ENCODE data around the gene TRMT112.

The TRMT112 gene

GRCh38 chr11:64356498-64357411 lies 39.4 kb upstream of the TRMT112 start:
- no peaks in the 10 kb centered on the region for H3K9me3 ChIP-seq (ENCODE audit: low read length)
- H3K9me2 ChIP-seq (ENCODE audit: low read depth, low read length): no peaks in the 10 kb centered on the region
- H3K27me3 ChIP-seq (ENCODE audit: insufficient read depth, low read length): no peaks in the 10 kb centered on the region
- no peaks in the 10 kb centered on the region for H3F3A ChIP-seq (ENCODE audit: insufficient read depth, low read length)
- no peak overlapping the region for H3K27ac ChIP-seq (ENCODE audit: low read depth, low read length, poor library complexity, severe bottlenecking)
- no peak overlapping the region for H3K4me2 ChIP-seq (ENCODE audit: low read length)
- H2AFZ ChIP-seq (ENCODE audit: low read length): no peak overlapping the region
- TF ChIP-seq EZH2 (IDR thresholded peaks at IDR 0.05; ENCODE audit: borderline replicate concordance, low read length) (no peak), CTCF (IDR thresholded peaks at IDR 0.05; ENCODE audit: low read length) (peak; percentile 66)
- H3K4me3 ChIP-seq (ENCODE audit: low read depth, low read length, poor library complexity, severe bottlenecking): no peak overlapping the region
- H4K20me1 ChIP-seq (ENCODE audit: insufficient read depth, low read length): no peaks in the 10 kb centered on the region
- peaks cover 33% of the 10 kb centered on the region; the same call in 1 of the 2 replicates for H3K36me3 ChIP-seq (ENCODE audit: insufficient read depth, low read length)
- H3K4me1 ChIP-seq (ENCODE audit: insufficient read depth, low read length, severe bottlenecking): peaks cover 26% of the 10 kb centered on the region
- no peaks in the 10 kb centered on the region for H3K79me2 ChIP-seq (ENCODE audit: insufficient read depth, low read length)
- H3K9ac ChIP-seq (ENCODE audit: low read length): no peak overlapping the region

- H3K9me2 ChIP-seq (ENCODE audit: low read depth, low read length): no peaks in the 10 kb centered on the region
- no peaks in the 10 kb centered on the region for H3K9me3 ChIP-seq (ENCODE audit: low read length)
- peak overlapping the region; percentile 25 for H3K27ac ChIP-seq (ENCODE audit: low read depth, low read length, poor library complexity, severe bottlenecking)
- H3K9ac ChIP-seq (ENCODE audit: low read length): no peak overlapping the region
- H3K4me1 ChIP-seq (ENCODE audit: insufficient read depth, low read length, severe bottlenecking): peaks cover 23% of the 10 kb centered on the region
- H3K4me3 ChIP-seq (ENCODE audit: low read depth, low read length, poor library complexity, severe bottlenecking): no peak overlapping the region
- H3K4me2 ChIP-seq (ENCODE audit: low read length): no peak overlapping the region
- no peaks in the 10 kb centered on the region for H3K27me3 ChIP-seq (ENCODE audit: insufficient read depth, low read length)
- H2AFZ ChIP-seq (ENCODE audit: low read length): no peak overlapping the region
- H4K20me1 ChIP-seq (ENCODE audit: insufficient read depth, low read length): no peaks in the 10 kb centered on the region
- H3K79me2 ChIP-seq (ENCODE audit: insufficient read depth, low read length): no peaks in the 10 kb centered on the region
- H3K36me3 ChIP-seq (ENCODE audit: insufficient read depth, low read length): peaks cover 19% of the 10 kb centered on the region; the same call in 1 of the 2 replicates
- no peak for TF ChIP-seq EZH2 (IDR thresholded peaks at IDR 0.05; ENCODE audit: borderline replicate concordance, low read length)
- TF ChIP-seq CTCF (IDR thresholded peaks at IDR 0.05; ENCODE audit: low read length): peak; percentile 79
- no peaks in the 10 kb centered on the region for H3F3A ChIP-seq (ENCODE audit: insufficient read depth, low read length)
Measured at GRCh38 chr11:64355078-64355940, 38.0 kb upstream of the TRMT112 start.

GRCh38 chr11:64353715-64354506 lies 36.6 kb upstream of the TRMT112 start:
- H4K20me1 ChIP-seq (ENCODE audit: insufficient read depth, low read length): no peaks in the 10 kb centered on the region
- H3K36me3 ChIP-seq (ENCODE audit: insufficient read depth, low read length): peaks cover 23% of the 10 kb centered on the region; the same call in 1 of the 2 replicates
- no peaks in the 10 kb centered on the region for H3F3A ChIP-seq (ENCODE audit: insufficient read depth, low read length)
- no peak overlapping the region for H3K27ac ChIP-seq (ENCODE audit: low read depth, low read length, poor library complexity, severe bottlenecking)
- no peaks in the 10 kb centered on the region for H3K27me3 ChIP-seq (ENCODE audit: insufficient read depth, low read length)
- no peak overlapping the region for H3K4me2 ChIP-seq (ENCODE audit: low read length)
- no peak overlapping the region for H2AFZ ChIP-seq (ENCODE audit: low read length)
- H3K79me2 ChIP-seq (ENCODE audit: insufficient read depth, low read length): no peaks in the 10 kb centered on the region
- H3K4me3 ChIP-seq (ENCODE audit: low read depth, low read length, poor library complexity, severe bottlenecking): no peak overlapping the region
- no peak overlapping the region for H3K9ac ChIP-seq (ENCODE audit: low read length)
- TF ChIP-seq CTCF (IDR thresholded peaks at IDR 0.05; ENCODE audit: low read length) (no peak), EZH2 (IDR thresholded peaks at IDR 0.05; ENCODE audit: borderline replicate concordance, low read length) (no peak)
- H3K9me3 ChIP-seq (ENCODE audit: low read length): no peaks in the 10 kb centered on the region
- H3K4me1 ChIP-seq (ENCODE audit: insufficient read depth, low read length, severe bottlenecking): peaks cover 11% of the 10 kb centered on the region
- no peaks in the 10 kb centered on the region for H3K9me2 ChIP-seq (ENCODE audit: low read depth, low read length)
